Keratinocyte (primary cell): ENCODE results near the gene KBTBD8.

Experiments used
- EZH2 ChIP-seq: IDR thresholded peaks from one replicate; pipeline ENCODE4 v1.6.1; 2012; ENCODE audit warnings: inconsistent platforms, mild to moderate bottlenecking, low read length, moderate library complexity
- TF ChIP-seq, protein P1 (sequence below), 3 experiments: IDR thresholded peaks in 1 of 3; conservative IDR thresholded peaks in 1 of 3; optimal IDR thresholded peaks in 1 of 3; 2 replicates in 2 of 3; 3 replicates in 1 of 3; pipeline versions ENCODE3 to v1.5.1; 2011; ENCODE audit warnings: low read length in 3 of 3, mild to moderate bottlenecking in 3 of 3, moderate library complexity in 2 of 3, control low read depth in 1 of 3, inconsistent platforms in 1 of 3; ENCODE audit not compliant: insufficient read depth in 2 of 3; ENCODE audit errors: extremely low read depth in 1 of 3

DNA sequence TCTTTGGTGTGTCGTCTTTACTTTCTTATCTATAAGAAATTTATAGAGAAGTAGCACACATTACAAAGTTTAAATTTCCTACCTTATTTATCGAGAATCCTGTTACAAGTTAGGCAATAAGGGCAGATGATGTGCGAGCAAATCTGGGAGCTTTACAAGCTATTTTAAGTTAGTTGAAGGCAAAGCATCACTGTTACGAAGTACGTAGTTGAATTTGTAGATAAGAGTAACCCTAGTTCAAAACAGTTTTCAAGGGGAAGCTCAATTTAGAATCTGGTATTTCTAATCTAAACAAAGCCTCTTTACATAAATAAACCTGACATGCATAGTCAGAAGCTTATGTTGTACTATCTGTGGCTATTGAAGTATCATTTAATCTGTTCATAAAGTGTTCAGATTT, 8.4 kb downstream of the KBTBD8 start:
- TF ChIP-seq, protein P1, sequence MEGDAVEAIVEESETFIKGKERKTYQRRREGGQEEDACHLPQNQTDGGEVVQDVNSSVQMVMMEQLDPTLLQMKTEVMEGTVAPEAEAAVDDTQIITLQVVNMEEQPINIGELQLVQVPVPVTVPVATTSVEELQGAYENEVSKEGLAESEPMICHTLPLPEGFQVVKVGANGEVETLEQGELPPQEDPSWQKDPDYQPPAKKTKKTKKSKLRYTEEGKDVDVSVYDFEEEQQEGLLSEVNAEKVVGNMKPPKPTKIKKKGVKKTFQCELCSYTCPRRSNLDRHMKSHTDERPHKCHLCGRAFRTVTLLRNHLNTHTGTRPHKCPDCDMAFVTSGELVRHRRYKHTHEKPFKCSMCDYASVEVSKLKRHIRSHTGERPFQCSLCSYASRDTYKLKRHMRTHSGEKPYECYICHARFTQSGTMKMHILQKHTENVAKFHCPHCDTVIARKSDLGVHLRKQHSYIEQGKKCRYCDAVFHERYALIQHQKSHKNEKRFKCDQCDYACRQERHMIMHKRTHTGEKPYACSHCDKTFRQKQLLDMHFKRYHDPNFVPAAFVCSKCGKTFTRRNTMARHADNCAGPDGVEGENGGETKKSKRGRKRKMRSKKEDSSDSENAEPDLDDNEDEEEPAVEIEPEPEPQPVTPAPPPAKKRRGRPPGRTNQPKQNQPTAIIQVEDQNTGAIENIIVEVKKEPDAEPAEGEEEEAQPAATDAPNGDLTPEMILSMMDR (optimal IDR thresholded peaks at IDR 0.05 in 1 of 3, IDR thresholded peaks at IDR 0.05 in 1 of 3, conservative IDR thresholded peaks at IDR 0.05 in 1 of 3; ENCODE audit: extremely low read depth in 1 of 3, insufficient read depth in 2 of 3, low read length in 3 of 3): no peak
- no peak for TF ChIP-seq EZH2
